Measurements from ENCODE around the gene RTN4. TPM values are rescaled to one million over a fixed set of nuclear protein-coding genes. Genes with fewer than 3 reads are reported as not detected.
A peak's percentile ranks its signal among the peaks of the same experiment; 100 is the strongest.

RTN4 gene
- total RNA-seq, 1 experiment from 2014 or later, result 342 TPM

DNA sequence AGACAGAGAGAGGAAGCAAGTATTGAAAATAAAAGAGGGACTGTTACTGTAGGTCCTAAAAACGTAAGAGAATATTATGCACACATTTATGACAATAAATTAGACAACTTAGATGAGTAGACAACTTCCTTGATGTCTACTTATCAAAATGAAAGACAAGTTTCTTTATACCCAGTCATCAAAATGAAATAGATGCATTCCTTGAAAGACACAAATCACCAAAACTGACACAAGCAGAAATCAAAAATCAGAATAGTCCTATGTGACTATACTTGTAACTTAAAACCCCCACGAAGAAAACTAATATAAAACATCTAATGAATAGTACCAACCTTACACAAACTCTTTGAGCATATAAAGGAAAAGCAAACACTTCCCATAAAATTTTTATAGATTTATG, 14.5 kb downstream of the RTN4 start:
- peaks cover 100% of the 10 kb centered on the region for H3K79me2 ChIP-seq (ENCODE audit: low read depth)
- H3K4me3 ChIP-seq, result 0 out of 2 replicates have a peak overlapping the region, but pooled peaks have one; percentile 2
- peaks cover 84% of the 10 kb centered on the region for H3K4me1 ChIP-seq (replicated peaks; ENCODE audit: insufficient read depth)
- POLR2A ChIA-PET (ENCODE audit: unreplicated experiment), result no interaction called here
- H3K27me3 ChIP-seq (ENCODE audit: insufficient read depth, low read depth), result no peaks in the 10 kb centered on the region
- peaks cover 6% of the 10 kb centered on the region; the same call in 1 of the 2 replicates for H3K9me3 ChIP-seq (ENCODE audit: insufficient read depth, low read depth)
- BruUV-seq (replicated peaks), result no TSS peak
- DNase-seq, result no peak
- H3K4me2 ChIP-seq, result peak overlapping the region; percentile 20; the same call in 1 of the 2 replicates
- TF ChIP-seq, protein P1, sequence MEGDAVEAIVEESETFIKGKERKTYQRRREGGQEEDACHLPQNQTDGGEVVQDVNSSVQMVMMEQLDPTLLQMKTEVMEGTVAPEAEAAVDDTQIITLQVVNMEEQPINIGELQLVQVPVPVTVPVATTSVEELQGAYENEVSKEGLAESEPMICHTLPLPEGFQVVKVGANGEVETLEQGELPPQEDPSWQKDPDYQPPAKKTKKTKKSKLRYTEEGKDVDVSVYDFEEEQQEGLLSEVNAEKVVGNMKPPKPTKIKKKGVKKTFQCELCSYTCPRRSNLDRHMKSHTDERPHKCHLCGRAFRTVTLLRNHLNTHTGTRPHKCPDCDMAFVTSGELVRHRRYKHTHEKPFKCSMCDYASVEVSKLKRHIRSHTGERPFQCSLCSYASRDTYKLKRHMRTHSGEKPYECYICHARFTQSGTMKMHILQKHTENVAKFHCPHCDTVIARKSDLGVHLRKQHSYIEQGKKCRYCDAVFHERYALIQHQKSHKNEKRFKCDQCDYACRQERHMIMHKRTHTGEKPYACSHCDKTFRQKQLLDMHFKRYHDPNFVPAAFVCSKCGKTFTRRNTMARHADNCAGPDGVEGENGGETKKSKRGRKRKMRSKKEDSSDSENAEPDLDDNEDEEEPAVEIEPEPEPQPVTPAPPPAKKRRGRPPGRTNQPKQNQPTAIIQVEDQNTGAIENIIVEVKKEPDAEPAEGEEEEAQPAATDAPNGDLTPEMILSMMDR (conservative IDR thresholded peaks at IDR 0.05), result no peak
- no peak for TF ChIP-seq EZH2 (IDR thresholded peaks at IDR 0.05; ENCODE audit: low read depth)
- H3K9me2 ChIP-seq (ENCODE audit: insufficient read depth), result no peaks in the 10 kb centered on the region
- H3K36me3 ChIP-seq (ENCODE audit: low read depth), result peaks cover 69% of the 10 kb centered on the region
- peaks cover 99% of the 10 kb centered on the region for H4K20me1 ChIP-seq (ENCODE audit: insufficient read depth)
- peaks cover 86% of the 10 kb centered on the region for H3F3A ChIP-seq (ENCODE audit: insufficient read depth, low read depth)
- H2AFZ ChIP-seq, result no peak overlapping the region
- intact Hi-C loops (cut with micrococcal nuclease; ENCODE audit: unreplicated experiment), result no loop called here
- CTCF ChIA-PET, result no interaction called here
- peak overlapping the region; percentile 10; the same call in 1 of the 2 replicates for H3K27ac ChIP-seq

DNA sequence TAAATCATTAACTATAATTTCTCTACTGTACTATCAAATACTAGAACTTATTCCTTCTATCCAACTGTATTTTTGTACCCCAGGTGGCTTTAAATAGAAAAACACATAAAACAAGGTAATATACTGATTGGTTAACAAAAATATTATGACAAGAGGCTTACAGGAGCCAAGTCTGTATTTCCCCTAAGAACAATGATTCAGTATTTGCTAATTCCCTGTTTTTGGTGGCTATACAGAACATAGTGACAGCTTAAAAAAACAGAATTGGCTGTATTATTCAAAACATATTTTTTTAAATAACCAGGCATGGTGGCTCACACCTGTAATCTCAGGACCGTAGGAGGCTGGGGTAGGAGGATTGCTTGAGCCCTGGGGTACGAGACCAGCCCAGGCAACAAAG, 16.3 kb downstream of the RTN4 start:
- Histone ChIP-seq H3K4me1 (replicated peaks; ENCODE audit: insufficient read depth) (peaks cover 66% of the 10 kb centered on the region), H3K79me2 (ENCODE audit: low read depth) (peaks cover 100% of the 10 kb centered on the region), H3K27me3 (ENCODE audit: insufficient read depth, low read depth) (no peaks in the 10 kb centered on the region), H3K9me3 (ENCODE audit: insufficient read depth, low read depth) (peaks cover 6% of the 10 kb centered on the region; the same call in 1 of the 2 replicates), H3K36me3 (ENCODE audit: low read depth) (peaks cover 61% of the 10 kb centered on the region), H2AFZ (no peak overlapping the region), H3K4me2 (no peak overlapping the region), H3K9me2 (ENCODE audit: insufficient read depth) (no peaks in the 10 kb centered on the region), H3K4me3 (no peak overlapping the region), H3K27ac (0 out of 2 replicates have a peak overlapping the region, but pooled peaks have one; percentile 5), H3F3A (ENCODE audit: insufficient read depth, low read depth) (peaks cover 88% of the 10 kb centered on the region), H4K20me1 (ENCODE audit: insufficient read depth) (peaks cover 99% of the 10 kb centered on the region)
- BruUV-seq (replicated peaks), result no TSS peak
- DNase-seq, result no peak
- TF ChIP-seq, protein P1 (conservative IDR thresholded peaks at IDR 0.05), result no peak
- no peak for TF ChIP-seq EZH2 (IDR thresholded peaks at IDR 0.05; ENCODE audit: low read depth)
- ChIA-PET POLR2A (ENCODE audit: unreplicated experiment) (no interaction called here), CTCF (no interaction called here)
- intact Hi-C loops (cut with micrococcal nuclease; ENCODE audit: unreplicated experiment), result no loop called here

- Histone ChIP-seq H2AFZ (no peak overlapping the region), H3K36me3 (ENCODE audit: low read depth) (peaks cover 56% of the 10 kb centered on the region), H3K4me1 (replicated peaks; ENCODE audit: insufficient read depth) (peaks cover 59% of the 10 kb centered on the region), H3K9me2 (ENCODE audit: insufficient read depth) (no peaks in the 10 kb centered on the region), H3K9me3 (ENCODE audit: insufficient read depth, low read depth) (0 out of 2 replicates have a peak, but pooled peaks cover 6% of the 10 kb centered on the region), H3K4me2 (no peak overlapping the region), H3K79me2 (ENCODE audit: low read depth) (peaks cover 100% of the 10 kb centered on the region), H3K27me3 (ENCODE audit: insufficient read depth, low read depth) (no peaks in the 10 kb centered on the region), H3K27ac (peak overlapping the region; percentile 7; the same call in 1 of the 2 replicates), H3K4me3 (no peak overlapping the region), H3F3A (ENCODE audit: insufficient read depth, low read depth) (peaks cover 88% of the 10 kb centered on the region), H4K20me1 (ENCODE audit: insufficient read depth) (peaks cover 99% of the 10 kb centered on the region)
- BruUV-seq (replicated peaks), result no TSS peak
- CTCF ChIA-PET, result no interaction called here
- DNase-seq, result no peak
- intact Hi-C loops (cut with micrococcal nuclease; ENCODE audit: unreplicated experiment), result no loop called here
- no peak for TF ChIP-seq EZH2 (IDR thresholded peaks at IDR 0.05; ENCODE audit: low read depth)
- TF ChIP-seq, protein P1 (conservative IDR thresholded peaks at IDR 0.05), result no peak
- POLR2A ChIA-PET (ENCODE audit: unreplicated experiment), result interaction anchor here (0.6 to 0.7 kb wide), 2 partner anchors 145 to 376 kb away, joined by 3 to 4 read pairs; no protein-coding TSS in a partner anchor
Measured at GRCh38 chr2:55033076-55033742, 17.0 kb downstream of the RTN4 start.

Measured in PC-9 (cell line).